ENCODE data around the gene KPRP.

Gene KPRP

DNA sequence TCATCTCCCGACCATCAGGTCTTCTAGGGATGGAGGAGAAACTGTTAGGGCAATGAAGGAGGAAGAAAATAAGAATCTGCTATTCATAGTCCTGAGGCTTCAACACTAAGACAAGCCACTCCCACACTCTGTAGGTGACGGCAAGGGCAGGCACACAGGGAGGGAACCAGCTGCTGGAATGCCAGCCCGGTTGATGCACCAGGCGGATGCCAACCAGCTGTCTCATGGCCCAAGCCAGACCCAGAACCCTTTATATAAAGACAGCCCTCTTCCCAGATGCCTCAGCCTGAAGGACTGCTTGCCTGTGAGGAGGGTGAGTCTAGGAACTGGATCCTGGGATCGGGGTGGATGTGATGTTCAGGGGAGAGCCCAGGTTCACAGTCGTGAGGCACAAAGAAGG, at the start of gene KPRP:
KPRP (plus strand) TSS at position 279 of the 400 bp plus-strand sequence. CDS start 1,564 bp downstream, outside the sequence.
- no peak for DNase-seq (ENCODE audit: low spot score)

- DNase-seq (ENCODE audit: low spot score) = no peak
Observed at GRCh38 chr1:152718238-152718637, 39.6 kb upstream of the KPRP start.

DNA sequence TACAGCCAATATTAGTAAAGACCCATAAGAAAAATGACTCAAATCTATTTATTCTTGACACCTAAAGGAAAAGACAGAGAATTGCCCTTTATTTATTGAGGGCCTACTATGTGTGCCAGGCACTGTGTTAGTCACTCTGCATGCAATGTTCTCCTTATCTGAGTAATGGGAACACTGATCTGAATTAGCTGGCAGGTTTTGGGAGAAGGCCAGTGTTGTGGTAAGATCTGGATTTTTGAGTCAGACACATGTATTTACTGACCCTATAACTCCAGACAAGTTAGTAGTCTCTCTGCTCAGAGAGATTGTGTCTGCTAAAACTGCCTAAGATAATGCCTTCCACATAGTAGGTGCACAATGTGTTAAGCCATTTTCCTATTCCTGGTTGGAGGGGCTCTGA, 32.6 kb upstream of the KPRP start:
- DNase-seq (ENCODE audit: low spot score) = no peak

DNA sequence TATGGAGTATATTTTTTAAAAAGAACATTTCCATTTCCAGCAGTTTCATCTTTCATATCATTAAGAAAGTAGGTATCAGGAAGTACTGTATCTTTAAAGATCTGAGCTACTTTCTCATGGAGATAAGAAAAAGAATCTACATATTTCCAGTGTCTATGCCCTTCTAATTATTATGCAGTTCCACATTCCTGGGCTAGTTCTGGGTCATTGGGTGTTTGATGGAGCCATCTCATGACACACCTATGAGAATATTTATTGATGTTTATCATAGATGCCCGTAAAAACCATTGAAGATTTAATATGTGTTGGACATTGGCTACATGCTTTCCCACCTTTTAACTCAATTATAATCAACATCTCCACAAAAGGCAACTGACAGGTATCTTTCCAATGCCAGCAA, 28.8 kb upstream of the KPRP start:
- DNase-seq (ENCODE audit: low spot score) = no peak

DNA sequence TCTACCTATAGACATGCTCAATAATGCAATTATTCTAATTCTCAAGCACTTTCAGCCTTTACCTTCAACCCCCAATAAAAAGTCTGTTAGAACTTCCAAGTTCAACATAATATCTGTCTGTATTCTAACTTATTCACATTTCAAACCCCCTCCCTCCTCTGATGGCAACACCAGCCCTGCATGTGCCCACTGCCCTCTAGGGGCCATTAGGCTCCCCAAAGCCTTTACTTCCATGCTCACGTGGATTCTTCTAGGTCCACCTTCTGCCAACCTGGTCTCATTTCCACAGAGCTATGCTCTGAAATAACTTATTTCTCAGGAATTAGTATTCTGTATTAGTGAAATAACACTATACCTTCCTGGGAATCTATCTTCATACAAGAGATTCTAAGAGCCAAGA, 22.2 kb upstream of the KPRP start:
- no peak for DNase-seq (ENCODE audit: low spot score)

DNA sequence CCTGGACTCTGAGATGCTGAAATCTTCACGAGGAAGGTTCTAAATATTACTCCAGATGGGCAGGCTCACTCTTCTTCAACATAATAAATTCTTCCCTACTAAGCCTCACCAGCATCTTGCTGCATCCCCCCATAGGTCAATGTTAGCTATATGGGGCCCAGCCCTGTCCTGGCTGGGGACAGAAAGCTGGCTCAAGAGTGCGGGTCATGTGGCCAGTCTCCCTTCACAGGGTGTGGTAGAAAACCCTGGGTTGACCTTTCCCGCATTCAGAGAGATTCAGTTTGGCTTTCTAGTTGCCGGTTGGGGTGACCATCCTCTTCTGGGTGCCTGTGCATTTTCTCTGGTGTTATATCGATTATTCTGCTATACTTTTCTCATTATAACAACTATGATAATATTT, 19.8 kb upstream of the KPRP start:
- no peak for DNase-seq (ENCODE audit: low spot score)

DNA sequence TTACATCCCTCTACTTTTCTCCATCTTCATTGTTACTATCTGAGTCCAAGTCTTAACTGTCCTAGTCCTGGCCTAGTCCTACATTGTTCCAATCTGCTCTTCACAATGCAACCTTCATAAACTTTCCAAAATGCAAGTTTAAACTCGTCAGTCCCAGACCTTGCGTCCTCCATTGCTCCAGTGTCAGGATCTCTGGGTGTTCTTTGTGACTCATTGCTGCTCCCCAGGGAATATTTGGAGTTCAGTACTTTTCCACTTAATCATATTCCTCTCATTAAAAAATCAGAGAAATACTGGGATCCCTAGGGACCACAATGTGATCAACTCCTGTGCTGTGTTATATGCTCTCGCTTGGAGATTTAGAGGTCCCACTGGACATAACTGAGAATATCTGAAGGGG, 18.0 kb upstream of the KPRP start:
- no peak for DNase-seq (ENCODE audit: low spot score)

- no peak for DNase-seq (ENCODE audit: low spot score)
Observed at GRCh38 chr1:152741656-152742055, 16.2 kb upstream of the KPRP start.

DNA sequence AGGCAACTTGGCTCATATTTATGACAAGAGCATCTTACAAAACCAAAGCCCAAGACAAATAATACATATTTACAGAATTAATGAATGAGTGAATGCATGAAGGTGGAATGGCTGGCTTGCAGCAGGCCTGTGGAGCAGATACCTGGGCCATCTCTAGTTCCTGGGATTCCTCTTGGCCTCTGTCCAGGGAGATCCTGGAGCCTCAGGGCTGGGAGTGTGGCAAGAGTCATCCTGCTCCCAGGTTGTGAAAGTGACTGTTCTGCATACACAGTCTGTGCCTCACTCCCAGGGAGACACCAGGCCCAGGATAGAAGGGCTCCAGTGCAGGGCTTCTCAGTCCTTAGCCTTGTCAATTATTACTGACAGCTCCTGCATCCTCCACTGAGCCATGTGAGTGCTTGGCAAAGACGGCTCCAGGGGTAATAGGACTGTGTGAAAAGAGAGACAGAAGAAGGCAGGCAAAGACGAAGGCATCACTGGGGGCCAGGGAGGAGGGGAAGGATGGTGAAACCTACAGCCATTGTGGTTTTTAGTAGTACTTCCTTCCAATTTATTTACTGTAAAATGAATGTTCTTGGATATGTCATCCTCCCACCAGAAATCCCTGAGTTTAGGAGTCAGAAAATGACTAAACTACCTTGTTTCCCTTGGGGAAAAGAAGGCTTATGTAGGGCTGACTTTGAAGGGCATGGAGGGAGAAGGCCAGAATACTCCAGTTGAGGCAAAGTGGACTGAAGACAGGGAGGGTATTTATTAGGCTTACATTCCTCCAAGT, 14.3 kb upstream of the KPRP start:
- no peak for DNase-seq (ENCODE audit: low spot score)

DNA sequence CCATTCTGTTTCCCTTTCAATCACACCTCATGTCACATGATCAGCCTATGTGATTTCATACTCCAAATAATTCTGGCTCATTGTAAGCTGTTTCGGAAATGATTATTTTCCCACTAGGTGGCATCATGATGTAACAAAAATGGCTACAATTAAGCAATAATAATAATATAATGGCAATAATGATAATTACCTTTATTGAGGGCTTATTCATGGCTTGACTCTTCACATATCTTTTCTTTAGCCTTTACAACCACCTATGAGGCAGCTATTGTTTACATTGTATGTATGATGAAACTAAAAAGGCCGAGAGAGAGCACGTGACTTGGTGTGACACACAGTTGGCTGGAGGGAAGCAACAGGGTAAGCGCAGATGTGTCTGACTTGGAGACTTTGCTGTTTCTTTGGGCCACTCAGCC, 12.5 kb upstream of the KPRP start:
- DNase-seq (ENCODE audit: low spot score) = no peak

DNA sequence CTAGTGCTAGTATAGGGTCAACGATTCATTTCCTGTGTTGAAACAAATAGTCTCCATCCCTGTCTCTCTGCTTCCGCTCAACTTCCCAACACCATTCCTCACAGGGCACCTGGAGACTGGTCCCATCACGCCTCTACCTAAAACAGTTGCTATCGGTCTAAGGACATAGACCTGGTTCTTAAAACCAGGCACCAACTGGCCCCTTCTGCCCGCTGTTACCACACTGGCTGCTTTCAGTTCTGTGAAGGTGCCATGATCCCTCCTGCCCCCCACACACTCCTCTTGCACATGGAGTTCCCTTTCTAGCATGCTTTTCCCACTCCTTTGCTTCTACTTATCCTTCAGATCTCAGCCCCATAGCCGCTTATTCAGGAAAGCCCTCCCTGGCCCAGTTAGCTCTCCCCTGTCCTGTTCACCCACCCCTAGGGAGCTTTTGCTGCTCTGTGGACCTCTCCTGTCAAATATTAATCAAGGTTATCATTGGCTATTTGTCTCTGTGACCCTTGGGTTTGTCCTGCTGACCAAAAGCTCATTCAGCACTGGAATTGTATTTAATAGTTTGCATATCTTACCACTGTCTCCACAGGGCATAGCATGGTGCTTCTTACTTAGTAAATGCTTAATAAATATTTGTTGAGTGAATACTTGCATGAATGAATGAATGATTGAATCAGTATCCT, 11.9 kb upstream of the KPRP start:
- no peak for DNase-seq (ENCODE audit: low spot score)

DNA sequence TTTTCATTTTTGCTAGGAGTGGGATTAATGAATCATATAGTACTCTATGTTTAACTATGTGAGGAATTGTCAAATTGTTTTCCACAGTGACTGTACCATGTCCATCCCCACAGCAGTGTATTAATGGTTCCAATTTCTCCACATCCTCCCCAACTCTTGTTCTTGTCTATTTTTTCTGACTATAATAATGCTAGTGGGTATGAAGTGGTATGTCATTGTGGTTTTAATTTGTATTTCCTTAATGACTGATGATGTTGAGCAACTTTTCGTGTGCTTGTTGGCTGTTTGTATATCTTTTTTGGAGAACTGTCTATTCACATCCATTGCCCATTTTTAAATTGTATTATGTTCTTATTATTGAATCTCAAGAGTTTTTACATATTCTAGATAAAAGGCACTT, 10.0 kb upstream of the KPRP start:
- DNase-seq (ENCODE audit: low spot score) = no peak

GRCh38 chr1:152752225-152752624, 5.6 kb upstream of the KPRP start:
- DNase-seq (ENCODE audit: low spot score) = no peak

DNA sequence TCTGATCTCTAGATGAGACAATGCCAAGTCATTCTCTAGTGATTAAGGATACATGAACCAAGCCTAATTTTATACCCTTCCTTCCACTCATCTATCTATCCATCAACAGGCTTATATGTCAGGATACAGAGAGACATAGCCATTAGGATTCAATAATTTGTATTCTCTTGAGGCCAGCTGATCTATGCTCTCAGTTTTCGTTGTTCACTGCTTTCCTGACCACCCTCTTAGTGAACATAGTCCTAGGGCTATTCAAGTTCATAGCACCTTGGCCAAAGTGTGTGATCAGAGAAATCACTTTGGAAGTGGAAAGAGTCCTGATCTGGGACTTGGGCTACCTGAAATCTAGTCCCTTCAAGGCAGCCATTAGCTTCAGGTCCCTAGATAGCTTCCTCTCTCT, 4.2 kb upstream of the KPRP start:
- DNase-seq (ENCODE audit: low spot score) = no peak

GRCh38 chr1:152756872-152757271, 953 bp upstream of the KPRP start:
- DNase-seq (ENCODE audit: low spot score) = no peak

DNA sequence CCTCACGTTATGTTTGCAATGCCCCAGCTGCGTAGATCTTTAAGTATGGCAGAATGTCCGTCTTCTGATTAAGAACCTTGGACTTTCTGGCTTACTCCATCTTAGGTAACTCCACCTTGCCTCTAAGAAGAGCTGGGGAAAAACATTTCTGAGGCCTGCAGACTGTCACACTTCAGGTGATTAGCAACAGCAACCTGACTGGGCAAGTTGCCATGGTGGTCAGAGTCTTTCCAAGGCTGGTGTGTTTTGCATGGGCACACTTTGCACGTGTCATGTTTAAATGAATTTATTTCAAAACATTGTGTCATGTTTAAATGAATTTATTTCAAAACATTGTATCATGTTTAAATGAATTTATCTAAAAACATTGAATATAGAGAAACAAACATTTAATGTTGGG, 811 bp downstream of the KPRP start:
- DNase-seq (ENCODE audit: low spot score) = no peak

DNA sequence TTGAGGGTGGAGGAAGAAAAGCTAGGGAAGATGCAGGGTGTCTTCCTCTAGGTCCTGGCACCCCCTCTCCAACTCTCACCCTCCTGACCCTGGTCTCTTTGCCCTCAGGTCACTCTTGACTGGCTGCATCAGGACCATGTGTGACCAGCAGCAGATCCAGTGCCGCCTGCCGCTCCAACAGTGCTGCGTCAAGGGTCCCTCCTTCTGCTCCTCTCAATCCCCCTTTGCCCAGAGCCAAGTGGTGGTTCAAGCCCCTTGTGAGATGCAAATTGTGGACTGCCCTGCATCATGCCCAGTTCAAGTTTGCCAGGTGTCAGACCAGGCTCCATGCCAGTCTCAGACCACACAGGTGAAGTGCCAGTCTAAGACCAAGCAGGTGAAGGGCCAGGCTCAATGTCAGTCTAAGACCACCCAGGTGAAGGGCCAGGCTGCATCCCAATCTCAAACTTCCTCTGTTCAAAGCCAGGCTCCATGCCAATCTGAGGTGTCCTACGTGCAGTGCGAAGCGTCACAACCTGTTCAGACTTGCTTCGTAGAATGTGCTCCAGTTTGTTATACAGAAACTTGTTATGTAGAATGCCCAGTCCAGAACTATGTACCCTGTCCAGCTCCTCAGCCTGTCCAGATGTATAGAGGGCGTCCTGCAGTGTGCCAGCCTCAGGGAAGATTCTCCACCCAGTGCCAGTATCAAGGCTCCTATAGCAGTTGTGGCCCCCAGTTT, 1.8 kb downstream of the KPRP start:
- no peak for DNase-seq (ENCODE audit: low spot score)

DNA sequence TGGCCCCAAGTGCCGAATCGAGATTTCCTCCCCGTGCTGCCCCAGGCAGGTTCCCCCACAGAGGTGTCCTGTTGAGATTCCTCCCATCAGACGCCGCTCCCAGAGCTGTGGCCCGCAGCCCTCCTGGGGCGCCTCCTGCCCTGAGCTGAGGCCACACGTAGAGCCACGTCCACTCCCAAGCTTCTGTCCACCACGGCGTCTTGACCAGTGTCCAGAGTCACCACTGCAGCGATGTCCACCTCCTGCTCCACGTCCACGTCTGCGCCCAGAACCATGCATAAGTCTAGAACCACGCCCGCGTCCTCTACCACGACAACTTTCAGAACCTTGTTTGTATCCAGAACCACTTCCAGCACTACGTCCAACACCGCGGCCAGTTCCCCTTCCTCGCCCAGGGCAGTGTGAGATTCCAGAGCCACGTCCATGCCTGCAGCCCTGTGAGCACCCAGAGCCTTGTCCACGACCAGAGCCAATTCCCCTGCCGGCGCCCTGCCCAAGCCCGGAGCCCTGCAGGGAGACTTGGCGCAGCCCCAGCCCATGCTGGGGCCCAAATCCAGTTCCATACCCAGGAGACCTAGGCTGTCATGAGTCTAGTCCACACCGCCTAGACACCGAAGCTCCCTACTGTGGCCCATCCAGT, 2.8 kb downstream of the KPRP start:
- no peak for DNase-seq (ENCODE audit: low spot score)

DNA sequence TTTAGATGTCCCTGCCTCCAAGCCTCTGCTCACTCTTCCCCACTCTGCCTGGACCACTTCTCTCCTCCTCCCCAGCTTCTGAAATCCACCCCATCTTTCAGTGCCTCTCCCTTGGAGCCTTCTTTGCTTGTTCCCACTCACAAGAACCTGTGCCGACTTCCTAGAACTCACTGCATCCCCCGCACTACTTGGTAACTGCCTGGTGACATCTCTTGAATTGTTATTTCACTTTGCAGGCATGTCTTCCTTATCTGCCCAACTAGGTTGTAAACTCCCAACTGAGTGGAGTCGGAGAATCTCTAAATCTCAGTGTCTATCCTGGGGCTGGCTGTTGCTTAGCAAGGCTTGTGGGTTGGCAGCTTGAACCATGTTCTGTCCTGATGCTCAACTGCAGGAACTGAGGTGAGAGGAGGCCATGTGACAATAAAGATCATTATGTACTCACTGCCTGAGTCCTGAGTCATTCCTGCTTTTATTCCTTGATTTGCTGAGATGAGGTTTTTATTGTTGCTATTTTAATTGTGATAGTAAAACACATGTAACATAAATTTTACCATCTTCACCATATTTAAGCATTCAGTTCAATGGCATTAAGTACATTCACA, 3.9 kb downstream of the KPRP start:
- no peak for DNase-seq (ENCODE audit: low spot score)

GRCh38 chr1:152768847-152769533, 11.2 kb downstream of the KPRP start:
- DNase-seq (ENCODE audit: low spot score) = no peak

- DNase-seq (ENCODE audit: low spot score) = no peak
Observed at GRCh38 chr1:152770411-152770810, 12.6 kb downstream of the KPRP start.

DNA sequence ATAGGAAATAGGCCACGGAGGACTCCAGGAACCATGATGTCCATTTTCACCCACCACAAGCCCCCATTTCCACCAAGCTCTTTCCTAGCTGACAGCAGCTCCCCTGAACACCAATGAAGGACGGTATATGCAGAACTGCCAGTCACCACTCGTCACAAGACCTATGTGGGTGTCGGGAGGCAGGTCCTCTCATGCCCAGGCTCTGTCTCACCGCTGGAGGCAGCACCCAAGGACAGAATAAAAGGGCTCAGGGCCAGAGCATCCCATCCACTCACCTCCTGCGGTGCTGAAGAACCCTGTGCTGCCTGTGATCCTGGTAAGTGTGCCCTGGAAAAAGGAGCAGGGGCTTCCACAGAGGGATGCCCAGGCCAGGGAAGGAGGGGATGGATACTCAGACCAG, 17.1 kb downstream of the KPRP start, which contains the start of gene LCE1F:
LCE1F (plus strand) TSS at position 266 of the 400 bp plus-strand sequence. CDS start 1,232 bp downstream, outside the sequence.
- no peak for DNase-seq (ENCODE audit: low spot score)

All from germinal center (tissue), 1 donor.